ENCODE measurements around the gene ELOVL5.

GRCh38 chr6:53361549-53362031 is 12.8 kb upstream of the ELOVL5 start:
- TF ChIP-seq CTCF (IDR thresholded peaks at IDR 0.05 in 4 of 5, conservative IDR thresholded peaks at IDR 0.05 in 1 of 5) (no peak), POLR2A (IDR thresholded peaks at IDR 0.05) (no peak)

All from gastrocnemius medialis (tissue), 4 donors.